ENCODE data around the gene IRX3.

DNA sequence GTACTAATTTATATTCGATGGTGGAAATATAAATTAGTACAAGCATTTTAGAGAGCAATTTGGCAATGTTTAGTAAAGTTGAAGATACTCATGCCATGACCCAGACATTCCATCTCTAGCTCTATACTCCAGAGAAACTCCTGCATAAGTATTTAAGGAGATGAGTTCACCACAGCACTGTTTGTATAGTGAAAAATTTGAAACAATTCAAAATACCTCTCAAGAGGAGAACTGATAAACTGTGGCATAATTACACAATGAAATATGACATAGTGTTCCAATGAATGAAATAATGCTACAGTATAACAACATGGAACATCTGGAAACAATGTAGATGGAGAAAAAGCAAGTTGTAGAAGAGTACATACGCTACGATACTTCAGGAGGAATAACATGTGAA, 48.6 kb upstream of the IRX3 start:
- TF ChIP-seq CTCF (IDR thresholded peaks at IDR 0.05) (no peak), POLR2A (IDR thresholded peaks at IDR 0.05) (no peak)

All from right lobe of liver (tissue), 4 donors.